ENCODE results near the gene PASD1.

PASD1 gene, protein sequence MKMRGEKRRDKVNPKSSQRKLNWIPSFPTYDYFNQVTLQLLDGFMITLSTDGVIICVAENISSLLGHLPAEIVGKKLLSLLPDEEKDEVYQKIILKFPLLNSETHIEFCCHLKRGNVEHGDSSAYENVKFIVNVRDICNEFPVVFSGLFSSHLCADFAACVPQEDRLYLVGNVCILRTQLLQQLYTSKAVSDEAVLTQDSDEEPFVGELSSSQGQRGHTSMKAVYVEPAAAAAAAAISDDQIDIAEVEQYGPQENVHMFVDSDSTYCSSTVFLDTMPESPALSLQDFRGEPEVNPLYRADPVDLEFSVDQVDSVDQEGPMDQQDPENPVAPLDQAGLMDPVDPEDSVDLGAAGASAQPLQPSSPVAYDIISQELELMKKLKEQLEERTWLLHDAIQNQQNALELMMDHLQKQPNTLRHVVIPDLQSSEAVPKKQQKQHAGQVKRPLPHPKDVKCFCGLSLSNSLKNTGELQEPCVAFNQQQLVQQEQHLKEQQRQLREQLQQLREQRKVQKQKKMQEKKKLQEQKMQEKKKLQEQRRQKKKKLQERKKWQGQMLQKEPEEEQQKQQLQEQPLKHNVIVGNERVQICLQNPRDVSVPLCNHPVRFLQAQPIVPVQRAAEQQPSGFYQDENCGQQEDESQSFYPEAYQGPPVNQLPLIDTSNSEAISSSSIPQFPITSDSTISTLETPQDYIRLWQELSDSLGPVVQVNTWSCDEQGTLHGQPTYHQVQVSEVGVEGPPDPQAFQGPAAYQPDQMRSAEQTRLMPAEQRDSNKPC

DNA sequence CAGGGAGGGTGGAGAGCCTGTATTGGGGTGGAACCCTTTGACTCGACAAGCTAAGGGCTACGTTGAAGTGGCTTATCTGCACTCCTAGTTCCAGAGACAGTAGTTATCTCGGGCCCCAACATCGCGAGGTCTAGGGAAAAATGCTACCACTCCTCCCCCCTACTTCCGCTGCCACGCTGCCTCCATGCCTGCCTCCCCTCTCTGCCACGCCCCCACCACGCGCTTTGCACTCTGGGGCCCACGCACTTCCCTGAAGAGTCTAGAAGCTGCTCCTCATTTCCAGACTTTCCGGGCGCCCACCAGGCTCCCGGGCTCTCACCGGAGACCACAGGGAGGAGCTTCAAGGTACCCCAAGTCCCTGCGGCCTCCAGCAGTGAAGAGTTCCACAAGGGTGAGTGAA lies at the start of gene PASD1:
PASD1 (plus strand) TSS at position 227 of the 400 bp plus-strand sequence. CDS start 37,879 bp downstream, outside the sequence.
- no peak within 1 kb of the TSS for H3K4me3 ChIP-seq (replicated peaks; ENCODE audit: low read depth, low read length)
- TF ChIP-seq, protein P1, sequence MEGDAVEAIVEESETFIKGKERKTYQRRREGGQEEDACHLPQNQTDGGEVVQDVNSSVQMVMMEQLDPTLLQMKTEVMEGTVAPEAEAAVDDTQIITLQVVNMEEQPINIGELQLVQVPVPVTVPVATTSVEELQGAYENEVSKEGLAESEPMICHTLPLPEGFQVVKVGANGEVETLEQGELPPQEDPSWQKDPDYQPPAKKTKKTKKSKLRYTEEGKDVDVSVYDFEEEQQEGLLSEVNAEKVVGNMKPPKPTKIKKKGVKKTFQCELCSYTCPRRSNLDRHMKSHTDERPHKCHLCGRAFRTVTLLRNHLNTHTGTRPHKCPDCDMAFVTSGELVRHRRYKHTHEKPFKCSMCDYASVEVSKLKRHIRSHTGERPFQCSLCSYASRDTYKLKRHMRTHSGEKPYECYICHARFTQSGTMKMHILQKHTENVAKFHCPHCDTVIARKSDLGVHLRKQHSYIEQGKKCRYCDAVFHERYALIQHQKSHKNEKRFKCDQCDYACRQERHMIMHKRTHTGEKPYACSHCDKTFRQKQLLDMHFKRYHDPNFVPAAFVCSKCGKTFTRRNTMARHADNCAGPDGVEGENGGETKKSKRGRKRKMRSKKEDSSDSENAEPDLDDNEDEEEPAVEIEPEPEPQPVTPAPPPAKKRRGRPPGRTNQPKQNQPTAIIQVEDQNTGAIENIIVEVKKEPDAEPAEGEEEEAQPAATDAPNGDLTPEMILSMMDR (IDR thresholded peaks at IDR 0.05; ENCODE audit: low read length, missing control alignments), result no peak
- DNase-seq (ENCODE audit: low read depth), result no peak

DNA sequence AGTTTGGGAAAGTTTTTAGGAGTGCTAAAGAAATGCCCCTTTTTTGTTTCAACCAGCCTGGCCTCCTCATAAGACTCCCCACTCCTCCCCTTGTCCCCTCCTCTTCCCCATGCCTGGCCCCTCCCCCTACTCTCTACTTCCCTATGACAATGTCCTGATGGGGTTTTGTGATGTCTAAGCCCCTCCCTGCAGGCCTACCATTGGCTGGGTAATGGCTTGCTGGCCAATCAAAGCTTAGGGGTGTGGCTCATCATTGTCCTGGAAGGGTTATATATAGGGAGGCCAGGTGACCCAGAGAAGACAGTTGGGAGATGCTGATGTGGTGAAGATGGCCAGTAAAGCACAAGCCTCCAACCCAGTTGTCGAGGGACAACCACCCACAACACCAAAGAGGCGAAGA lies 48.2 kb upstream of the PASD1 start:
- no peak overlapping the region for H3K4me3 ChIP-seq (replicated peaks; ENCODE audit: low read depth, low read length)
- TF ChIP-seq, protein P1 (IDR thresholded peaks at IDR 0.05; ENCODE audit: low read length, missing control alignments), result no peak
- no peak for DNase-seq (ENCODE audit: low read depth)

DNA sequence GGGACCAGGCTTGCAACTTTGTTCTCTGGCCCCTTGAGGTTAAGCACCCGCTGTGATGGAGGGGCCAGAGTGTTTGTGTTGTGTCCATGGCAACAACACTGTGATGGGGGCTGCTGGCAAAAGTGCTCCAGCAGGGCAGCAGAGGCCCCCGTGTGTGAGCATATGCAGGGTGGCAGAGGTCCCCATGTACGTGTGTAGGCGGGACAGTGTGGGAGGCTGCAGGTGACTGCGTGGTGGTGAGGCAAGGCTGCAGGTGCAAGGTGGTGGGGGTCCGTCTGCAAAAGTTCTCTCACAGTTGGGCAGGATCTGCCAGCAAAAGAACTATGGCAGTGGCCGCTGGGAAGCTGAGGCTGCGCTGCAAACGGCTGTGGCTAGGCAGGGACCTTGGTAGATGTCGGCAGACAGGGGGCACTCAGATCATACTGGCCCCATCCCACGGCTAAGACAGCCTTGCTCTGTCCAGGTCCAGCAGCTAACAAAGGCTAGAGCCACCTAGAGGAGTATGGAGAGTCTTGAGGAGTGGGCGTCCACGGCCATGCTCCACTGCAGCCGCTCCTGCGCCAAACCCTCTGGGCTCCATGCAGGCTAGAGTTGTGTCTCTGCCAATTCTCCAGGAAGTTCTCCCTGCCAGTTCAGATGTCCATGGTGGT lies 46.8 kb upstream of the PASD1 start:
- DNase-seq (ENCODE audit: low read depth), result no peak
- no peak overlapping the region for H3K4me3 ChIP-seq (replicated peaks; ENCODE audit: low read depth, low read length)
- TF ChIP-seq, protein P1 (IDR thresholded peaks at IDR 0.05; ENCODE audit: low read length, missing control alignments), result no peak

DNA sequence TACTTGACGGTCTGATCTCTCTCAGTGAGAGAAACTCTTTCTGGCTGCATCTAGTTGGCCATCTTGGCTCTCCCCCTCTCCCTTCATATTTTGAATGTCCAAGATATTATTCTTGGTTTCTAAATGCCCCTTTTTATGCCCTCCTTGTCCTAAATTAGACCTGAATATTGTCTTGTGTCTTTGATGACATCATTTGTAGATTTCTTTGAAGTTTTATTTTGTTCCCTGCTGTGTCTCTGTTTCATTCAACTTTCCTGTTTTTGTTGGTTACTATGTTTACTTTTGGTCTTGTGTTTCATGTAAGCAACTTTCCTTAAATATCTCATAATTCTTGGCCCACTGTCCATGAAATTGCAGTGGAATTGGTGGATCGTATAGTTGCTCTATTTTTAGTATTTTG lies 46.1 kb upstream of the PASD1 start:
- TF ChIP-seq, protein P1 (IDR thresholded peaks at IDR 0.05; ENCODE audit: low read length, missing control alignments), result no peak
- DNase-seq (ENCODE audit: low read depth), result no peak
- no peak overlapping the region for H3K4me3 ChIP-seq (replicated peaks; ENCODE audit: low read depth, low read length)

DNA sequence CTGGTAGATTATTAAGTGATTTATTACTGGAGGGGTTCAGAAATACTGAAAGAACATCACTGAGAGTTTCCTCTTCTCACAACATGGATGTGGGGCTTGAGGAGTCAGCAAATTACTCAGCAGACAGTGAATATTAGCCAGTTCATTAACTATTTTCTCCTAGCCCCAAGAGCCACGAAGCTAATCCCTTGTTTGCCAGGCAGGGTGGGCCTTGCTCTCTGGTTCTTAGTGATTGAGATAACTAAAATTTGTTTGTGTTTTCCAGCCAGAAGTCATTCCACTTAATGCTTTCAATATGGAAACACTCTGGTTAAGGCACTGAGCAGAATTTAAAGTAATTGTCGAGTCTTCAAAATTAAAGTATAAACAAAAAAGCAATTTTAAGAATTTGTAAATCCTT lies 40.1 kb upstream of the PASD1 start:
- DNase-seq (ENCODE audit: low read depth), result no peak
- TF ChIP-seq, protein P1 (IDR thresholded peaks at IDR 0.05; ENCODE audit: low read length, missing control alignments), result no peak
- no peak overlapping the region for H3K4me3 ChIP-seq (replicated peaks; ENCODE audit: low read depth, low read length)

DNA sequence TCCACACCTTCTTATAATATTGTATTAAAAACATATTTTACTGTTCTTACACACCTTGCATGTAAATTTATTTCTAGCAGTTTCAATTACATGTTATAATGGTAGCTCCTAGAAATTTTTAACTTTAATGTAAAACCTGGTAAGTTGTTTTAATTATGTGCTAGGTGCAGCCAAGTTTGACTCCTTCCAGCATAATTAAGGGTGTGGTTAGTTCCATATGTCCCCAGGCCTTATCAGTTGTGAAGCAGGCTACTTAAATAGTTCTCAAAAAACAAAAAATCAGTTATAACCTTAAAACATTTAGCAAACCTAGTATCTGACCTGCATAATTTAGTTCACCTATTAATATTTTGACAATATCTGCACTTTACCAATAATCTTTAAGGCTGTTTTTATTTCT lies 26.9 kb upstream of the PASD1 start:
- TF ChIP-seq, protein P1 (IDR thresholded peaks at IDR 0.05; ENCODE audit: low read length, missing control alignments), result no peak
- H3K4me3 ChIP-seq (replicated peaks; ENCODE audit: low read depth, low read length), result no peak overlapping the region
- DNase-seq (ENCODE audit: low read depth), result no peak
